Measurements from ENCODE around the gene MIEF1. TPM values are rescaled to one million over a fixed set of nuclear protein-coding genes. Genes with fewer than 3 reads are reported as not detected.
A peak's percentile ranks its signal among the peaks of the same experiment; 100 is the strongest.

Gene MIEF1
- total and polyA plus RNA-seq, 2 of the 8 experiments (the other 6 are each of a cell fraction or from before 2014, with no cell fraction given) = 16.8 to 32.7 TPM

GRCh38 chr22:39502109-39502788 lies at the start of gene MIEF1 (continued):
- TF ChIP-seq CTBP2 (IDR thresholded peaks at IDR 0.05; ENCODE audit: borderline replicate concordance, insufficient read depth, insufficient read length, low read length) (no peak), HDAC2 (IDR thresholded peaks at IDR 0.05; ENCODE audit: borderline replicate concordance in 1 of 2, low read depth in 2 of 2, low read length in 2 of 2) (0 out of 4 replicates have a peak, but pooled peaks of 1 of the 2 experiments have one; percentile 51), TAF1 (IDR thresholded peaks at IDR 0.05; ENCODE audit: low read depth, low read length) (peak; percentile 60), NANOG (IDR thresholded peaks at IDR 0.05; ENCODE audit: insufficient read depth, low read depth, low read length, poor library complexity, severe bottlenecking) (peak; percentile 65), CREB1 (IDR thresholded peaks at IDR 0.05) (peak; percentile 54; the same call in 1 of the 2 replicates), E2F6 (IDR thresholded peaks at IDR 0.05) (peak; percentile 83), GABPA (IDR thresholded peaks at IDR 0.05; ENCODE audit: borderline replicate concordance, insufficient read depth, low read length) (peak; percentile 95), TBP (IDR thresholded peaks at IDR 0.05; ENCODE audit: low read depth, low read length) (peak; percentile 37; the same call in 1 of the 2 replicates), POLR2A (IDR thresholded peaks at IDR 0.05; ENCODE audit: control extremely low read depth in 1 of 2, low read depth in 2 of 2, low read length in 2 of 2) (peak in 1 of 2 experiments; percentile 78; a peak in 2 of 3 replicates), KDM5A (IDR thresholded peaks at IDR 0.05; ENCODE audit: low read length) (no peak), NRF1 (IDR thresholded peaks at IDR 0.05; ENCODE audit: low read depth, low read length) (peak; percentile 42; the same call in 1 of the 2 replicates), ASH2L (IDR thresholded peaks at IDR 0.05; ENCODE audit: low read length) (peak; percentile 44), PHF8 (conservative IDR thresholded peaks at IDR 0.05; ENCODE audit: low read depth, low read length) (peak; percentile 81), YY1 (IDR thresholded peaks at IDR 0.05; ENCODE audit: low read depth, low read length) (peak; percentile 89)
